ENCODE data around the gene SDSL. TPM values are rescaled to one million over a fixed set of nuclear protein-coding genes. Genes with fewer than 3 reads are reported as not detected.

Gene SDSL
- total RNA-seq, 1 donor from 2014 or later: not detected

- H3K27me3 ChIP-seq: no peaks in the 10 kb centered on the region
- intact Hi-C loops (cut with DNase I): no loop called here
- no peak for DNase-seq (ENCODE audit: extremely low spot score in 2 of 2)
- no peaks in the 10 kb centered on the region for H3K36me3 ChIP-seq
- TF ChIP-seq POLR2AphosphoS5 (IDR thresholded peaks at IDR 0.05; ENCODE audit: insufficient read depth in 1 of 2, low read depth in 1 of 2): no peak
- no peak overlapping the region for H3K27ac ChIP-seq
- no peak overlapping the region for H3K4me3 ChIP-seq
- H3K4me1 ChIP-seq: no peaks in the 10 kb centered on the region
- H3K9me3 ChIP-seq: no peaks in the 10 kb centered on the region
These were observed 51.8 kb downstream of the SDSL start for GRCh38 chr12:113473942-113474341.

GRCh38 chr12:113474635-113475436 lies 52.7 kb downstream of the SDSL start:
- Histone ChIP-seq H3K27me3 (no peaks in the 10 kb centered on the region), H3K36me3 (no peaks in the 10 kb centered on the region), H3K4me3 (no peak overlapping the region), H3K4me1 (no peaks in the 10 kb centered on the region), H3K27ac (no peak overlapping the region), H3K9me3 (no peaks in the 10 kb centered on the region)
- no peak for DNase-seq (ENCODE audit: extremely low spot score in 2 of 2)
- no peak for TF ChIP-seq POLR2A (IDR thresholded peaks at IDR 0.05)
- TF ChIP-seq POLR2AphosphoS5 (IDR thresholded peaks at IDR 0.05; ENCODE audit: insufficient read depth in 1 of 2, low read depth in 1 of 2): no peak
- TF ChIP-seq CTCF (IDR thresholded peaks at IDR 0.05): no peak
- intact Hi-C loops (cut with DNase I): no loop called here

- H3K27me3 ChIP-seq: no peaks in the 10 kb centered on the region
- intact Hi-C loops (cut with DNase I): no loop called here
- no peak overlapping the region for H3K4me3 ChIP-seq
- no peaks in the 10 kb centered on the region for H3K4me1 ChIP-seq
- H3K27ac ChIP-seq: no peak overlapping the region
- H3K36me3 ChIP-seq: no peaks in the 10 kb centered on the region
- TF ChIP-seq POLR2A (IDR thresholded peaks at IDR 0.05) (no peak), CTCF (IDR thresholded peaks at IDR 0.05) (no peak), POLR2AphosphoS5 (IDR thresholded peaks at IDR 0.05; ENCODE audit: insufficient read depth in 1 of 2, low read depth in 1 of 2) (no peak)
- no peaks in the 10 kb centered on the region for H3K9me3 ChIP-seq
- DNase-seq (ENCODE audit: extremely low spot score in 2 of 2): no peak
These were observed 53.4 kb downstream of the SDSL start for GRCh38 chr12:113475451-113476175.

- no peak overlapping the region for H3K27ac ChIP-seq
- intact Hi-C loops (cut with DNase I): no loop called here
- H3K27me3 ChIP-seq: no peaks in the 10 kb centered on the region
- no peaks in the 10 kb centered on the region for H3K9me3 ChIP-seq
- no peak overlapping the region for H3K4me3 ChIP-seq
- no peaks in the 10 kb centered on the region for H3K4me1 ChIP-seq
- DNase-seq (ENCODE audit: extremely low spot score in 2 of 2): no peak
- TF ChIP-seq POLR2A (IDR thresholded peaks at IDR 0.05) (no peak), POLR2AphosphoS5 (IDR thresholded peaks at IDR 0.05; ENCODE audit: insufficient read depth in 1 of 2, low read depth in 1 of 2) (no peak), CTCF (IDR thresholded peaks at IDR 0.05) (no peak)
- H3K36me3 ChIP-seq: no peaks in the 10 kb centered on the region
These were observed 54.2 kb downstream of the SDSL start for GRCh38 chr12:113476176-113476986.

GRCh38 chr12:113477171-113477841 lies 55.1 kb downstream of the SDSL start:
- Histone ChIP-seq H3K4me1 (no peaks in the 10 kb centered on the region), H3K4me3 (no peak overlapping the region), H3K27me3 (no peaks in the 10 kb centered on the region), H3K27ac (no peak overlapping the region), H3K9me3 (no peaks in the 10 kb centered on the region), H3K36me3 (no peaks in the 10 kb centered on the region)
- TF ChIP-seq POLR2AphosphoS5 (IDR thresholded peaks at IDR 0.05; ENCODE audit: insufficient read depth in 1 of 2, low read depth in 1 of 2) (no peak), CTCF (IDR thresholded peaks at IDR 0.05) (no peak), POLR2A (IDR thresholded peaks at IDR 0.05) (no peak)
- no peak for DNase-seq (ENCODE audit: extremely low spot score in 2 of 2)
- intact Hi-C loops (cut with DNase I): no loop called here
